ENCODE results near the gene OCIAD1.
"Not testable (repeated sequence)": the region's sequence is repeated elsewhere in the genome, so short reads cannot be mapped to it uniquely, and the experiment has no call there.

The OCIAD1 gene

GRCh38 chr4:48816297-48816696 lies 14.6 kb upstream of the OCIAD1 start:
- in situ Hi-C loops (cut with HindIII; ENCODE audit: low sequenced_read_pairs), result not testable (repeated sequence)

- in situ Hi-C loops (cut with HindIII; ENCODE audit: low sequenced_read_pairs), result no loop called here
Observed at GRCh38 chr4:48816971-48817370, 13.9 kb upstream of the OCIAD1 start.

- in situ Hi-C loops (cut with HindIII; ENCODE audit: low sequenced_read_pairs), result not testable (repeated sequence)
Observed at GRCh38 chr4:48821431-48821830, 9.5 kb upstream of the OCIAD1 start.

- in situ Hi-C loops (cut with HindIII; ENCODE audit: low sequenced_read_pairs), result no loop called here
Observed at GRCh38 chr4:48827622-48828021, 3.3 kb upstream of the OCIAD1 start.

GRCh38 chr4:48831532-48832030 lies 693 bp downstream of the OCIAD1 start:
- in situ Hi-C loops (cut with HindIII; ENCODE audit: low sequenced_read_pairs), result no loop called here

- in situ Hi-C loops (cut with HindIII; ENCODE audit: low sequenced_read_pairs), result no loop called here
Observed at GRCh38 chr4:48832571-48832970, 1.7 kb downstream of the OCIAD1 start.

GRCh38 chr4:48836658-48837057 lies 5.8 kb downstream of the OCIAD1 start:
- in situ Hi-C loops (cut with HindIII; ENCODE audit: low sequenced_read_pairs), result no loop called here

GRCh38 chr4:48841045-48841827 lies 10.3 kb downstream of the OCIAD1 start:
- in situ Hi-C loops (cut with HindIII; ENCODE audit: low sequenced_read_pairs), result no loop called here

GRCh38 chr4:48844843-48845242 lies 14.0 kb downstream of the OCIAD1 start:
- in situ Hi-C loops (cut with HindIII; ENCODE audit: low sequenced_read_pairs), result no loop called here

GRCh38 chr4:48848799-48849198 lies 17.9 kb downstream of the OCIAD1 start:
- in situ Hi-C loops (cut with HindIII; ENCODE audit: low sequenced_read_pairs), result not testable (repeated sequence)

- in situ Hi-C loops (cut with HindIII; ENCODE audit: low sequenced_read_pairs), result no loop called here
Observed at GRCh38 chr4:48851651-48852050, 20.8 kb downstream of the OCIAD1 start.

- in situ Hi-C loops (cut with HindIII; ENCODE audit: low sequenced_read_pairs), result no loop called here
Observed at GRCh38 chr4:48853604-48854394, 22.9 kb downstream of the OCIAD1 start.

GRCh38 chr4:48854395-48854683 lies 23.5 kb downstream of the OCIAD1 start:
- in situ Hi-C loops (cut with HindIII; ENCODE audit: low sequenced_read_pairs), result no loop called here

GRCh38 chr4:48854982-48855381 lies 24.1 kb downstream of the OCIAD1 start:
- in situ Hi-C loops (cut with HindIII; ENCODE audit: low sequenced_read_pairs), result no loop called here

- in situ Hi-C loops (cut with HindIII; ENCODE audit: low sequenced_read_pairs), result no loop called here
Observed at GRCh38 chr4:48858130-48858529, 27.2 kb downstream of the OCIAD1 start.

- in situ Hi-C loops (cut with HindIII; ENCODE audit: low sequenced_read_pairs), result no loop called here
Observed at GRCh38 chr4:48862038-48862437, 31.1 kb downstream of the OCIAD1 start.

GRCh38 chr4:48862661-48863060 lies 31.8 kb downstream of the OCIAD1 start:
- in situ Hi-C loops (cut with HindIII; ENCODE audit: low sequenced_read_pairs), result no loop called here

- in situ Hi-C loops (cut with HindIII; ENCODE audit: low sequenced_read_pairs), result no loop called here
Observed at GRCh38 chr4:48863728-48864127, 32.8 kb downstream of the OCIAD1 start.

- in situ Hi-C loops (cut with HindIII; ENCODE audit: low sequenced_read_pairs), result not testable (repeated sequence)
Observed at GRCh38 chr4:48864696-48865095, 33.8 kb downstream of the OCIAD1 start.

- in situ Hi-C loops (cut with HindIII; ENCODE audit: low sequenced_read_pairs), result no loop called here
Observed at GRCh38 chr4:48877827-48878535, 47.1 kb downstream of the OCIAD1 start.
